Spleen (tissue), 11 donors: Measurements from ENCODE around the gene WBP4. TPM values are rescaled to one million over a fixed set of nuclear protein-coding genes. Genes with fewer than 3 reads are reported as not detected.

Source experiments
- DNase-seq: peaks from one replicate; pipeline ENCODE4 v3.0.0-alpha.2; 2020
- H3K27ac ChIP-seq, 8 donors: fragments of 200-600 bp; sonication (generic) in 7 of 8; 1 replicate in 4 of 8; 2 replicates in 4 of 8; pipeline versions ENCODE4 v1.5.0 to v1.8.0; 2016 to 2021; ENCODE audit warnings: inconsistent platforms in 4 of 8, mild to moderate bottlenecking in 4 of 8, moderate library complexity in 1 of 8
- H3K27me3 ChIP-seq, 7 donors: fragments of 200-600 bp; sonication (generic) in 6 of 7; replicated peaks in 1 of 7; 1 replicate in 4 of 7; 2 replicates in 3 of 7; pipeline versions ENCODE4 v1.5.0 to v1.8.0; 2016 to 2021; ENCODE audit warnings: inconsistent platforms in 3 of 7, mild to moderate bottlenecking in 1 of 7
- H3K36me3 ChIP-seq, 6 donors: fragments of 200-600 bp; sonication (generic) in 5 of 6; 1 replicate in 4 of 6; 2 replicates in 2 of 6; pipeline versions ENCODE4 v1.5.0 to v1.8.0; 2016 to 2021; ENCODE audit warnings: inconsistent platforms in 2 of 6
- H3K4me1 ChIP-seq, 6 donors: fragments of 200-600 bp; sonication (generic) in 5 of 6; 1 replicate in 3 of 6; 2 replicates in 3 of 6; pipeline versions ENCODE4 v1.5.0 to v1.8.0; 2016 to 2021; ENCODE audit warnings: inconsistent platforms in 3 of 6
- H3K4me3 ChIP-seq, 8 donors: fragments of 200-600 bp; sonication (generic) in 7 of 8; 1 replicate in 4 of 8; 2 replicates in 4 of 8; pipeline versions ENCODE4 v1.5.0 to v1.8.0; 2016 to 2021; ENCODE audit warnings: inconsistent platforms in 4 of 8, mild to moderate bottlenecking in 4 of 8, moderate library complexity in 2 of 8
- H3K9me3 ChIP-seq, 8 donors: fragments of 200-600 bp; sonication (generic) in 7 of 8; 1 replicate in 4 of 8; 2 replicates in 4 of 8; pipeline versions ENCODE4 v1.5.0 to v1.8.0; 2016 to 2021; ENCODE audit warnings: inconsistent platforms in 4 of 8
- POLR2A ChIP-seq, 3 donors: fragments of 450-650 bp; IDR thresholded peaks; one replicate each; pipeline ENCODE4 v1.5.1; 2017; ENCODE audit warnings: antibody characterized with exemption in 3 of 3, mild to moderate bottlenecking in 1 of 3
- POLR2AphosphoS5 ChIP-seq, 3 donors: sonication (generic); formaldehyde crosslinking; IDR thresholded peaks; one replicate each; pipeline ENCODE4 v1.5.1; 2017; ENCODE audit warnings: antibody characterized with exemption in 3 of 3
- WGBS, 5 donors: extraction: QIAGEN DNeasy Blood & Tissue Kit in 3 of 5; methylation state at CpG; one replicate each; pipeline versions ENCODE4 v1.1.5 to v1.1.7; 2013 to 2018; 5-methylcytosine and 5-hydroxymethylcytosine counted together
- intact Hi-C: fragments of 100-400 bp; cut with DNase I; formaldehyde crosslinking; loops from one replicate; pipeline ENCODE4 v1.15.0; 2023; ENCODE audit warnings: low total_unique reads
- polyA plus RNA-seq, 3 donors: library from polyadenylated mRNA; stranded (reverse); fragments of 200-250 nt; gene quantifications; one replicate each; pipeline ENCODE4 v1.2.1, GENCODE V29; 2013
- total RNA-seq, 7 donors: library from RNA; depleted of rRNA in 3 of 7; stranded (reverse); fragments of >200 nt in 3 of 7; fragmentation: NEBNext Ultra II Directional in 4 of 7; extraction: Animal tissue kit (Norgen Biotek cat#: 25700) in 4 of 7; gene quantifications; one replicate each; pipeline versions ENCODE4 v1.1.0 to v1.2.1, GENCODE V29; 2016 to 2021
- TF ChIP-seq, protein P1 (sequence below), 11 experiments: fragments of 200-600 bp in 7 of 11; fragments of 450-650 bp in 4 of 11; sonication (generic) in 4 of 11; IDR thresholded peaks in 8 of 11; conservative IDR thresholded peaks in 3 of 11; 1 replicate in 7 of 11; 2 replicates in 4 of 11; pipeline versions ENCODE4 v1.4.0 to v1.8.0; 2016 to 2021; ENCODE audit warnings: antibody characterized with exemption in 11 of 11, inconsistent platforms in 4 of 11, mild to moderate bottlenecking in 1 of 11
- donor health status: healthy with polysubstance abuse.
- donor health status: DM: no; HTN: no; CAD: no; lungs with moderate emphysema.
- donor health status: DM: no; HTN: no; CAD: no.
- donor health status: Bipolar disorder and iron deficiency.
- donor health status: healthy.
- donor health status: DM: no; HTN: no; CAD: no.
- donor health status: DM: yes; HTN: yes; CAD: no.

WBP4 gene
- total and polyA plus RNA-seq, 10 donors = 7.0 to 9.2 (median 8.4) TPM

DNA sequence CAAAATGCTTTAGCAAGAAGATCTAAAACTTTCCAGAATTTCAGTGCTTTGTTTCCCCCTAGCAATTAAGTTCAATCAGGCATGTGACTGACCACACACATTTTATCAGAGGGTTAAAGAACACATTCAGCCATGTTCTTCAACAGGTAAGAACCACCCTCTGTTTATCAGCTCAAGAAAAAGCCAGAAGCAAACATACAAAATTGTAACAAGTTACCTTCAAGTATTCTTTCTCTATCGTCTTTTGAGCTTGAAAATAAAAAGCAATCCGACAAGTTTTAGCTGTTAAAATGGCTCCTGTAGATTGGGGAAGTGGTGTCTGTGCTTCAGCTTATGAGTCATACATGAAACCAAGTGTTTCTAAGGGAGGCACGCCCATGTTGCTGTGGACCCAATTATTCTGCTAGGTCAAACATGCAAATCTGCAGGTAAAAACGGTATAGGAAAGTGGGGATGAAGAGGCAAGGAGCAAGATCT, 42.3 kb upstream of the WBP4 start, which contains the start of gene ELF1:
ELF1 (minus strand) TSS at position 306 of the 477 bp plus-strand sequence. CDS start 37,262 bp downstream, outside the sequence.
- H3K27ac ChIP-seq = peak within 1 kb of the TSS; percentile 82 to 95 (median 92)
- 15 to 34% (median 19%) methylated on average over 4 of the region's 4 CpGs for WGBS, 5 donors
- peak; percentile 83 for DNase-seq
- TF ChIP-seq, protein P1, sequence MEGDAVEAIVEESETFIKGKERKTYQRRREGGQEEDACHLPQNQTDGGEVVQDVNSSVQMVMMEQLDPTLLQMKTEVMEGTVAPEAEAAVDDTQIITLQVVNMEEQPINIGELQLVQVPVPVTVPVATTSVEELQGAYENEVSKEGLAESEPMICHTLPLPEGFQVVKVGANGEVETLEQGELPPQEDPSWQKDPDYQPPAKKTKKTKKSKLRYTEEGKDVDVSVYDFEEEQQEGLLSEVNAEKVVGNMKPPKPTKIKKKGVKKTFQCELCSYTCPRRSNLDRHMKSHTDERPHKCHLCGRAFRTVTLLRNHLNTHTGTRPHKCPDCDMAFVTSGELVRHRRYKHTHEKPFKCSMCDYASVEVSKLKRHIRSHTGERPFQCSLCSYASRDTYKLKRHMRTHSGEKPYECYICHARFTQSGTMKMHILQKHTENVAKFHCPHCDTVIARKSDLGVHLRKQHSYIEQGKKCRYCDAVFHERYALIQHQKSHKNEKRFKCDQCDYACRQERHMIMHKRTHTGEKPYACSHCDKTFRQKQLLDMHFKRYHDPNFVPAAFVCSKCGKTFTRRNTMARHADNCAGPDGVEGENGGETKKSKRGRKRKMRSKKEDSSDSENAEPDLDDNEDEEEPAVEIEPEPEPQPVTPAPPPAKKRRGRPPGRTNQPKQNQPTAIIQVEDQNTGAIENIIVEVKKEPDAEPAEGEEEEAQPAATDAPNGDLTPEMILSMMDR (IDR thresholded peaks at IDR 0.05 in 8 of 11, conservative IDR thresholded peaks at IDR 0.05 in 3 of 11) = no peak
- TF ChIP-seq POLR2AphosphoS5 (IDR thresholded peaks at IDR 0.05) = peak in 2 of 3 donors; percentile 15 to 86
- intact Hi-C loops = no loop called here
- no peaks in the 10 kb centered on the region for H3K27me3 ChIP-seq
- peaks cover 6 to 65% (median 40%) of the 10 kb centered on the region in 6 donors for H3K4me1 ChIP-seq
- H3K9me3 ChIP-seq = no peaks in the 10 kb centered on the region
- H3K4me3 ChIP-seq = peak within 1 kb of the TSS; percentile 16 to 69 (median 33)
- no peaks in the 10 kb centered on the region for H3K36me3 ChIP-seq

DNA sequence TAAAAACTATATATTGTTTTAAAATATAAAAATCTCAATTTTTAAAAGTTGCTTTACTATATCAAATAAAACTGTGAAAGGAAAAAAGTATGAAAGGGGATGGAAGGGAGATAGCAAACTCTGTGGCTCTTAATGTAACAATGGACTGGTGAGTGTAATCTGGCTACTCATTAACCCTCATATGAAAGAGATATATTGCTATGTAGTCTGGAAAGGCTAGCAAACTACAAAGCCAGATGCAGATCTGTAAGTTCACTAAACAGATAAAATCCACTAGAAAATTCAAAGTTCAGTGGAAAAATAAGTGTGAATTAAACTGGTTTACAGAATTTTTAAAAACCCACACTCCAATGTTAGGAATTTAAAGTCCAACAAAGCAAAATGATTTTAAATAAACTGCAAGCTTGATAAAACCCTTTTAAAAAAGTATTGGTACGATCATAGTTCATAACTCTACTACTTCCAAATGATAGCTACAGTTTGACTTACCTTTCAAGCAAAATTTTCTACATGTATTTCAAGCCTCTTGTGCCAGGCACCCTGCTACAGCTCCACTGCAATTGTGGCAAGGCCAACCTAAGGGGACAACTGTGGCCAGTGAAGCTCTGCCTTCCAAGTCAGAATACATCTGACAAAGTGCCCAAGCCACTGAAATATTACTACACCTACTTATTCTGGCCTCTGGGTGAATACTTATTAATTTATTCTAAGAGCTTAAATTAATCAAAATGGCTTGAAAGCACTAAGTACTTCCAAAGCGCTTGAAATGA, 41.5 kb upstream of the WBP4 start:
- TF ChIP-seq, protein P1 (IDR thresholded peaks at IDR 0.05 in 8 of 11, conservative IDR thresholded peaks at IDR 0.05 in 3 of 11) = no peak
- TF ChIP-seq POLR2A (IDR thresholded peaks at IDR 0.05) = no peak
- TF ChIP-seq POLR2AphosphoS5 (IDR thresholded peaks at IDR 0.05) = no peak
- intact Hi-C loops = no loop called here
- Histone ChIP-seq H3K36me3 (no peaks in the 10 kb centered on the region), H3K27ac (peak overlapping the region in 7 of 8 donors; percentile 88 to 95 (median 92)), H3K9me3 (no peaks in the 10 kb centered on the region), H3K4me1 (peaks cover 6 to 62% (median 34%) of the 10 kb centered on the region in 6 donors), H3K27me3 (no peaks in the 10 kb centered on the region), H3K4me3 (peak overlapping the region in 1 of 8 donors; percentile 69)
- 86 to 96% (median 89%) methylated on average over 2 of the region's 2 CpGs for WGBS, 5 donors
- no peak for DNase-seq

DNA sequence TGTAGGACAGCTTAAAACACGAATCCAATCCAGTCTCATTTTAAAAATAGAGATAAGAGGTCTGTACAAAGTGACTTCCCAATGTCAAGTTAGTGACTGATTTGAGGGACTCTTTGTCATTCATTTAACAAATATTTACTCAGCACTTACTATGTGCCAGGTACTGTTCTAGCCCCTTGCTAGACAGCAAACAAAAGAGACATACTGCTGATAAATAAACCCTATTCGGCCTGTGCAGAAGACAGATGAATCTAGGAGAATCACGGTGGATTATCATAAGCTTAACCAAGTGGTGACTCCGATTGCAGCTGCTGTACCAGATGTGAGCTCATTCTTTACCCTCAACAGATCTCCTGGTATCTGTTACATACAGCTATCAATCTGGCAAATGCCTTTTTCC, 35.8 kb upstream of the WBP4 start:
- DNase-seq = no peak
- Histone ChIP-seq H3K9me3 (no peaks in the 10 kb centered on the region), H3K36me3 (peaks cover 0 to 8% (median 0%) of the 10 kb centered on the region in 6 donors), H3K27me3 (no peaks in the 10 kb centered on the region), H3K4me1 (peaks cover 0 to 34% (median 11%) of the 10 kb centered on the region in 6 donors), H3K4me3 (no peak overlapping the region), H3K27ac (peak overlapping the region in 1 of 8 donors; percentile 19)
- WGBS, 5 donors = 72 to 89% (median 79%) methylated on average over 4 of the region's 4 CpGs
- intact Hi-C loops = no loop called here
- no peak for TF ChIP-seq POLR2A (IDR thresholded peaks at IDR 0.05)
- TF ChIP-seq, protein P1 (IDR thresholded peaks at IDR 0.05 in 8 of 11, conservative IDR thresholded peaks at IDR 0.05 in 3 of 11) = no peak
- TF ChIP-seq POLR2AphosphoS5 (IDR thresholded peaks at IDR 0.05) = no peak

DNA sequence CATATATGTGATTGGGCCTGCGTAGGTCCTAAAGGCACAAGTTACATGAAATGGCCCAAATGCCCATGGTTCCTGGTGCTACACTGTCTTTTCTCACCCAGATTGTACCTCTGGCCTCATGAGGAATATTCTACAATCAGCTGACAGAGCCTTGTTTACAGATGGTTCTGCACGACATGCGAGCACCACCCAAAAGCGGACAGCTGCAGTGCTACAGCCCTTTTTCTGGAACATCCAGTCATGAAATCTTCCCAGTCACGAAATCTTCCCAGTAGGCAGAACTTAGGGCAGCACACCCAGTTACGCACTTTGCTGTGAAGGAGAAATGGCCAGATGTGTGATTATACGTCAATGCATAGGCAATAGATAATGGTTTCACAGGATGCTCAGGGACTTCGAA, 34.5 kb upstream of the WBP4 start:
- no peaks in the 10 kb centered on the region for H3K27me3 ChIP-seq
- no peaks in the 10 kb centered on the region for H3K9me3 ChIP-seq
- H3K4me3 ChIP-seq = no peak overlapping the region
- WGBS, 5 donors = 96 to 99% (median 98%) methylated on average over 7 to 8 of the region's 8 CpGs
- intact Hi-C loops = no loop called here
- peaks cover 0 to 30% (median 11%) of the 10 kb centered on the region in 6 donors for H3K4me1 ChIP-seq
- H3K27ac ChIP-seq = no peak overlapping the region
- TF ChIP-seq POLR2AphosphoS5 (IDR thresholded peaks at IDR 0.05) = no peak
- TF ChIP-seq POLR2A (IDR thresholded peaks at IDR 0.05) = no peak
- TF ChIP-seq, protein P1 (IDR thresholded peaks at IDR 0.05 in 8 of 11, conservative IDR thresholded peaks at IDR 0.05 in 3 of 11) = no peak
- peaks cover 0 to 8% (median 0%) of the 10 kb centered on the region in 6 donors for H3K36me3 ChIP-seq
- DNase-seq = no peak
